Neural progenitor cell (in vitro differentiated cells): Measurements from ENCODE around the gene MITF. TPM values are rescaled to one million over a fixed set of nuclear protein-coding genes. Genes with fewer than 3 reads are reported as not detected.

Experiments
- DNase-seq: peaks from one replicate; pipeline ENCODE4 v3.0.0-alpha.2; 2016; ENCODE audit warnings: low spot score
- H2AFZ ChIP-seq: fragments of 200-600 bp; sonication (generic); replicated peaks from 2 replicates; pipeline ENCODE4 v1.6.1; 2016; ENCODE audit warnings: antibody characterized with exemption
- H3F3A ChIP-seq: fragments of 200-600 bp; sonication (generic); 2 replicates; pipeline ENCODE4 v1.6.1; 2016; ENCODE audit warnings: antibody characterized with exemption, low read depth
- H3K27ac ChIP-seq: fragments of 200-600 bp; sonication (generic); 2 replicates; pipeline ENCODE4 v1.5.1; 2016; ENCODE audit warnings: mild to moderate bottlenecking
- H3K27me3 ChIP-seq: fragments of 200-600 bp; sonication (generic); 2 replicates; pipeline ENCODE4 v1.6.1; 2016; ENCODE audit warnings: mild to moderate bottlenecking, moderate library complexity
- H3K36me3 ChIP-seq: fragments of 200-600 bp; sonication (generic); 2 replicates; pipeline ENCODE4 v1.5.1; 2016
- H3K4me1 ChIP-seq: fragments of 200-600 bp; sonication (generic); 2 replicates; pipeline ENCODE4 v1.6.1; 2016; ENCODE audit warnings: mixed run types
- H3K4me2 ChIP-seq: fragments of 200-600 bp; sonication (generic); 2 replicates; pipeline ENCODE4 v1.6.1; 2016
- H3K4me3 ChIP-seq: fragments of 200-600 bp; sonication (generic); 2 replicates; pipeline ENCODE4 v1.5.1; 2016
- H3K79me2 ChIP-seq: fragments of 200-600 bp; sonication (generic); 2 replicates; pipeline ENCODE4 v1.6.1; 2016; ENCODE audit warnings: low read depth
- H3K9ac ChIP-seq: fragments of 200-600 bp; sonication (generic); 2 replicates; pipeline ENCODE4 v1.6.1; 2016
- H3K9me3 ChIP-seq: fragments of 200-600 bp; sonication (generic); 2 replicates; pipeline ENCODE4 v1.5.1; 2016; ENCODE audit warnings: low read depth
- H4K20me1 ChIP-seq: fragments of 200-600 bp; sonication (generic); 2 replicates; pipeline ENCODE4 v1.6.1; 2016; ENCODE audit warnings: low read depth
- H3K27ac Mint-ChIP-seq: 3 replicates; pipeline ENCODE4 v1.8.0; 2021; ENCODE audit warnings: mixed read lengths
- H3K27me3 Mint-ChIP-seq: 2 replicates; pipeline ENCODE4 v1.8.0; 2022; ENCODE audit warnings: low read depth, mild to moderate bottlenecking, inconsistent platforms, moderate library complexity, mixed read lengths; ENCODE audit not compliant: insufficient read depth
- H3K36me3 Mint-ChIP-seq: 3 replicates; pipeline ENCODE4 v1.8.0; 2021; ENCODE audit warnings: mixed read lengths
- H3K4me1 Mint-ChIP-seq: 3 replicates; pipeline ENCODE4 v1.8.0; 2021; ENCODE audit warnings: mixed read lengths
- H3K4me3 Mint-ChIP-seq: 3 replicates; pipeline ENCODE4 v1.8.0; 2021; ENCODE audit warnings: mild to moderate bottlenecking, moderate library complexity, mixed read lengths
- H3K9me3 Mint-ChIP-seq: 3 replicates; pipeline ENCODE4 v1.8.0; 2020; ENCODE audit warnings: mixed read lengths
- CTCF ChIP-seq: fragments of 200-600 bp; sonication (generic); IDR thresholded peaks from 2 replicates; pipeline ENCODE4 v1.5.1; 2017; ENCODE audit warnings: antibody characterized with exemption, mild to moderate bottlenecking
- EZH2 ChIP-seq: fragments of 200-600 bp; sonication (generic); IDR thresholded peaks from 2 replicates; pipeline ENCODE4 v1.6.1; 2017; ENCODE audit warnings: antibody characterized with exemption, mild to moderate bottlenecking, moderate library complexity
- EZH2phosphoT487 ChIP-seq: fragments of 200-600 bp; sonication (generic); IDR thresholded peaks from 2 replicates; pipeline ENCODE4 v1.6.1; 2017; ENCODE audit warnings: antibody characterized with exemption
- total RNA-seq: library from RNA; depleted of rRNA; stranded (reverse); fragments of >200 nt; gene quantifications from 2 replicates; pipeline ENCODE4 v1.2.3, GENCODE V29; 2015; ENCODE audit warnings: low replicate concordance

Gene MITF
- total RNA-seq, 1 donor from 2014 or later, result not detected

GRCh38 chr3:69809076-69809835, 70.0 kb downstream of the MITF start:
- no peak for DNase-seq
- Mint-ChIP-seq H3K36me3 (no peaks in the 10 kb centered on the region), H3K27me3 (peaks cover 2% of the 10 kb centered on the region), H3K4me3 (no peak overlapping the region), H3K9me3 (no peaks in the 10 kb centered on the region), H3K27ac (no peak overlapping the region), H3K4me1 (peaks cover 13% of the 10 kb centered on the region)
- TF ChIP-seq EZH2 (no peak), EZH2phosphoT487 (no peak), CTCF (no peak)
- H2AFZ ChIP-seq, result no peak overlapping the region
- no peak overlapping the region for H3K4me2 ChIP-seq
- H3K4me1 ChIP-seq, result peaks cover 5% of the 10 kb centered on the region
- no peaks in the 10 kb centered on the region for H3K36me3 ChIP-seq
- H3K9me3 ChIP-seq, result no peaks in the 10 kb centered on the region
- H3K27ac ChIP-seq, result no peak overlapping the region
- H3K4me3 ChIP-seq, result no peak overlapping the region
- no peaks in the 10 kb centered on the region for H3K79me2 ChIP-seq
- H4K20me1 ChIP-seq, result no peaks in the 10 kb centered on the region
- no peak overlapping the region for H3K9ac ChIP-seq
- no peaks in the 10 kb centered on the region for H3K27me3 ChIP-seq
- no peaks in the 10 kb centered on the region for H3F3A ChIP-seq

- Histone ChIP-seq H3K36me3 (no peaks in the 10 kb centered on the region), H3K4me1 (peaks cover 5% of the 10 kb centered on the region), H3K4me3 (no peak overlapping the region), H2AFZ (no peak overlapping the region), H3K9ac (no peak overlapping the region), H3K79me2 (no peaks in the 10 kb centered on the region), H4K20me1 (no peaks in the 10 kb centered on the region), H3K9me3 (no peaks in the 10 kb centered on the region), H3K27me3 (no peaks in the 10 kb centered on the region), H3K27ac (no peak overlapping the region), H3K4me2 (no peak overlapping the region), H3F3A (no peaks in the 10 kb centered on the region)
- Mint-ChIP-seq H3K27ac (no peak overlapping the region), H3K4me1 (peaks cover 12% of the 10 kb centered on the region), H3K27me3 (peaks cover 2% of the 10 kb centered on the region), H3K36me3 (no peaks in the 10 kb centered on the region), H3K9me3 (no peaks in the 10 kb centered on the region), H3K4me3 (no peak overlapping the region)
- DNase-seq, result no peak
- TF ChIP-seq EZH2phosphoT487, result no peak
- TF ChIP-seq EZH2, result no peak
- TF ChIP-seq CTCF, result no peak
Observed at GRCh38 chr3:69811452-69812401, 72.5 kb downstream of the MITF start.

- no peak overlapping the region for H3K27ac ChIP-seq
- no peaks in the 10 kb centered on the region for H3K9me3 Mint-ChIP-seq
- H3K79me2 ChIP-seq, result no peaks in the 10 kb centered on the region
- H3K36me3 ChIP-seq, result no peaks in the 10 kb centered on the region
- H4K20me1 ChIP-seq, result no peaks in the 10 kb centered on the region
- no peak overlapping the region for H3K4me3 ChIP-seq
- DNase-seq, result no peak
- TF ChIP-seq EZH2 (no peak), CTCF (no peak), EZH2phosphoT487 (no peak)
- peaks cover 5% of the 10 kb centered on the region for H3K4me1 ChIP-seq
- no peaks in the 10 kb centered on the region for H3F3A ChIP-seq
- H3K27me3 ChIP-seq, result no peaks in the 10 kb centered on the region
- no peak overlapping the region for H3K4me3 Mint-ChIP-seq
- no peaks in the 10 kb centered on the region for H3K9me3 ChIP-seq
- H2AFZ ChIP-seq, result no peak overlapping the region
- peaks cover 18% of the 10 kb centered on the region for H3K4me1 Mint-ChIP-seq
- H3K9ac ChIP-seq, result no peak overlapping the region
- no peak overlapping the region for H3K4me2 ChIP-seq
- H3K36me3 Mint-ChIP-seq, result no peaks in the 10 kb centered on the region
- no peak overlapping the region for H3K27ac Mint-ChIP-seq
- H3K27me3 Mint-ChIP-seq, result peaks cover 2% of the 10 kb centered on the region
Observed at GRCh38 chr3:69815970-69816369, 76.7 kb downstream of the MITF start.
